ACC112 (cell line): Measurements from ENCODE around the gene NEK10.

ENCODE experiments used
- H2AFZ ChIP-seq: fragments of 200-600 bp; sonication (generic); one replicate; pipeline ENCODE4 v1.6.0; 2017; ENCODE audit warnings: antibody characterized with exemption, low read length; ENCODE audit not compliant: unreplicated experiment
- H3K27ac ChIP-seq: fragments of 200-600 bp; sonication (generic); 2 replicates; pipeline ENCODE4 v1.5.1; 2014; ENCODE audit warnings: low read depth, mild to moderate bottlenecking, antibody characterized with exemption, low read length, moderate library complexity
- H3K27me3 ChIP-seq: fragments of 200-600 bp; sonication (generic); 2 replicates; pipeline ENCODE4 v1.6.1; 2014; ENCODE audit warnings: mild to moderate bottlenecking, antibody characterized with exemption, low read length, moderate library complexity, mixed read lengths; ENCODE audit not compliant: insufficient read depth
- H3K36me3 ChIP-seq: fragments of 200-600 bp; sonication (generic); 2 replicates; pipeline ENCODE4 v1.6.1; 2016; ENCODE audit warnings: mild to moderate bottlenecking, antibody characterized with exemption, low read length, moderate library complexity, mixed read lengths; ENCODE audit not compliant: insufficient read depth
- H3K4me1 ChIP-seq: fragments of 200-600 bp; sonication (generic); one replicate; pipeline ENCODE4 v1.6.1; 2016; ENCODE audit warnings: low read length, mixed read lengths; ENCODE audit not compliant: insufficient read depth, unreplicated experiment, control insufficient read depth
- H3K4me3 ChIP-seq: fragments of 200-600 bp; sonication (generic); 2 replicates; pipeline ENCODE4 v1.5.1; 2014; ENCODE audit warnings: mild to moderate bottlenecking, low read depth, low read length
- H3K79me2 ChIP-seq: fragments of 200-600 bp; sonication (generic); one replicate; pipeline ENCODE4 v1.6.0; 2016; ENCODE audit warnings: low read length; ENCODE audit not compliant: control insufficient read depth, unreplicated experiment, insufficient read depth

NEK10 gene

DNA sequence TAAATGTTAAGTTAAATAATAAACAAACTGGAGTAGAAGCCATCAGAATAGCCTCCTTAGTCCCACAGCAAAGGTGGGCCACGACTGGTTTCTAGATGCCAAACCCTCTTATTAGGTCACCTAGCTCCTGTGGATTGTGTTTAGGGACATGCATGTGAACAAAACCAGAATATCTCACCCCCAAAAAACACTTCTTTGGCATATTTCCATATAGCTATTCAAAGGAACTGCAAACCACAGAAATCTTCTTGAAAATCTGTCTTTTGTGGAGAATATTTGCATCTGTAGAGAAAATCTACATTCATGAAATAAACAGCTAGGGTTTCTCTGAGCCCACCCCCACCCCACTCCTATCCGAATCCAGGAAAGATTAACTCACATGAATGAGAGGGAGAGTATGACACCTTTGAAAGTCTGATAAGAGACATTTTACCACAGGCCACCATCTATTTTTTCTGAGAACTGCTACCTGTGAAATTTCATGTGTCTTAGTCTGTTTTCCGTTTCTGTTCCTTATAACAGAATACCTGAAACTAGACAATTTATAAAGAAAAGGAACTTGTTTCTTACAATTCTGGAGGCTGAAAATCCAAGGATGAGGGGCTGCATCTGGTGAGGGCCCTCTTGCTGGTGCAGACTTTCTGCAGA is 159.4 kb downstream of the NEK10 start:
- Histone ChIP-seq H2AFZ (no peak overlapping the region), H3K4me3 (no peak overlapping the region), H3K36me3 (no peaks in the 10 kb centered on the region; the same call in 1 of the 2 replicates), H3K4me1 (no peaks in the 10 kb centered on the region), H3K27ac (no peak overlapping the region), H3K79me2 (no peaks in the 10 kb centered on the region), H3K27me3 (no peaks in the 10 kb centered on the region)

DNA sequence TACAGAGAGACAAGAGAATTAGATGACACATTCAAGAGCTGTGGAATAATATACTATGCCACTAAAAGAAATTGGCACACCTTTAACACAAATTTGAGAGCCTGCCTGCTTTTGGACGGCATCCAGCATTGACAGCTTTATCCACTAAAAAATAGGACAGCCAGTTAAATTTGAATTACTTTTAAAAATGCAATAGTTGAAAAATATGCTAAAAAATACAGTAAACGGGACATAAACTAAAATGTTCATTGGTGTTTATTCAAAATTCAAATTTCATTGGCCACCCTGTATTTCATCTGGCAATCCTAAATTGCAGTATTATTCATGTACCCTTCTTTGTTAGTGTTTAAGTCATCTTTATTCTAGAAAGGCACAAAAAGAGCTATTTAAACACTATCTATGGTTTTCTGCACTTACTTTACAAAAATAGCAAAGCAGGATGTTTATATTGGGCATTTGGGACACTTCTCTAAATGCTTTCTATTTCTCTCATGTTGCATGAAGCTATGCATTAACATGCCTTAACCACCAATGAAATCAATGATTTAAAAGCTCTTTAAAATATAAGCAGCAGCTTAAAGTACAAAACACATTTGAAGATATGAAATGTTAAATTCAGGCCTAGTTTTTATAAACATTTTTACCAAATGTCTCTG is 160.1 kb downstream of the NEK10 start:
- Histone ChIP-seq H2AFZ (no peak overlapping the region), H3K4me1 (no peaks in the 10 kb centered on the region), H3K27ac (no peak overlapping the region), H3K27me3 (no peaks in the 10 kb centered on the region), H3K36me3 (no peaks in the 10 kb centered on the region), H3K79me2 (no peaks in the 10 kb centered on the region), H3K4me3 (no peak overlapping the region)

- H3K27ac ChIP-seq, result no peak overlapping the region
- H3K79me2 ChIP-seq, result no peaks in the 10 kb centered on the region
- no peaks in the 10 kb centered on the region for H3K4me1 ChIP-seq
- H3K36me3 ChIP-seq, result no peaks in the 10 kb centered on the region
- H2AFZ ChIP-seq, result no peak overlapping the region
- H3K27me3 ChIP-seq, result no peaks in the 10 kb centered on the region
- no peak overlapping the region for H3K4me3 ChIP-seq
Measured at GRCh38 chr3:27202959-27203358, 166.2 kb downstream of the NEK10 start.

- H3K4me3 ChIP-seq, result no peak overlapping the region
- no peaks in the 10 kb centered on the region for H3K4me1 ChIP-seq
- H3K36me3 ChIP-seq, result no peaks in the 10 kb centered on the region
- H3K27ac ChIP-seq, result no peak overlapping the region
- no peaks in the 10 kb centered on the region for H3K27me3 ChIP-seq
- no peaks in the 10 kb centered on the region for H3K79me2 ChIP-seq
- no peak overlapping the region for H2AFZ ChIP-seq
Measured at GRCh38 chr3:27201492-27201891, 167.7 kb downstream of the NEK10 start.

GRCh38 chr3:27200721-27201489 is 168.3 kb downstream of the NEK10 start:
- Histone ChIP-seq H2AFZ (no peak overlapping the region), H3K27me3 (no peaks in the 10 kb centered on the region), H3K4me3 (no peak overlapping the region), H3K36me3 (no peaks in the 10 kb centered on the region), H3K27ac (no peak overlapping the region), H3K79me2 (no peaks in the 10 kb centered on the region), H3K4me1 (no peaks in the 10 kb centered on the region)

DNA sequence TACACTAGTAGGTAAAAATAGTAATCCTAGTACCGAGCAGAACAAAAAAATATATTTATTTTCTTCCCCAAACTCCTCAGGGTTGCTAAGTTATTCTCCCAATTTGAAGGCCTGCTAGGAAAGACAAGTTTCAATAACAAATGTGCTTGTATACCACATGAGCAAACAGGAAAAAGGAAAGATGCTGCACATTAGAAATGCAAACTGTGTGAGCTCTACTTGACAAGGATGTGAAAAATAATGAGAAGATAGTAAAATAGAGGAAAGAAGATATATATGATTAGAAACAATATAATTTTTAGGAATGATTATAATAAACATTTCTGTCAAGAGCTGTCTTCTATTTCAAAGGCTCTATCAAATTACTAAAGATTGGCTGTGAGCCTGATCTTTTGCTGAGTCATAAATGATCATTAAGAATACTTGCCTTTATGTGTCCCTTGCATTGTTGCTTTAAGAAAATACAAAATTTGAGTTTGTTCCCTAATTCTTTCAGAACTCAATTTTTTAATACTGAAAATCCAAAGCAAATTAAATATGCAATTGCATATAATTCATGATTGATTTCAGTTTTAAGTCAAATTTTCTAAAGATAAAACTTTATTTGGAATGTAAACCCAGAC is 174.2 kb downstream of the NEK10 start:
- Histone ChIP-seq H3K27ac (peak overlapping the region; percentile 64), H3K4me1 (peaks cover 17% of the 10 kb centered on the region), H3K36me3 (no peaks in the 10 kb centered on the region), H3K79me2 (no peaks in the 10 kb centered on the region), H3K4me3 (no peak overlapping the region), H3K27me3 (no peaks in the 10 kb centered on the region), H2AFZ (no peak overlapping the region)

GRCh38 chr3:27193056-27193455 is 176.1 kb downstream of the NEK10 start:
- no peaks in the 10 kb centered on the region for H3K79me2 ChIP-seq
- H3K4me1 ChIP-seq, result peaks cover 17% of the 10 kb centered on the region
- H3K4me3 ChIP-seq, result no peak overlapping the region
- H3K27ac ChIP-seq, result no peak overlapping the region
- no peak overlapping the region for H2AFZ ChIP-seq
- no peaks in the 10 kb centered on the region for H3K36me3 ChIP-seq
- no peaks in the 10 kb centered on the region for H3K27me3 ChIP-seq

GRCh38 chr3:27186013-27186412 is 183.2 kb downstream of the NEK10 start:
- H3K4me1 ChIP-seq, result no peaks in the 10 kb centered on the region
- H3K4me3 ChIP-seq, result no peak overlapping the region
- no peaks in the 10 kb centered on the region for H3K79me2 ChIP-seq
- H2AFZ ChIP-seq, result no peak overlapping the region
- no peaks in the 10 kb centered on the region for H3K27me3 ChIP-seq
- H3K27ac ChIP-seq, result no peak overlapping the region
- no peaks in the 10 kb centered on the region for H3K36me3 ChIP-seq

- Histone ChIP-seq H3K27ac (no peak overlapping the region), H3K4me3 (no peak overlapping the region), H3K36me3 (no peaks in the 10 kb centered on the region)
Measured at GRCh38 chr3:27185231-27185989, 183.8 kb downstream of the NEK10 start.

DNA sequence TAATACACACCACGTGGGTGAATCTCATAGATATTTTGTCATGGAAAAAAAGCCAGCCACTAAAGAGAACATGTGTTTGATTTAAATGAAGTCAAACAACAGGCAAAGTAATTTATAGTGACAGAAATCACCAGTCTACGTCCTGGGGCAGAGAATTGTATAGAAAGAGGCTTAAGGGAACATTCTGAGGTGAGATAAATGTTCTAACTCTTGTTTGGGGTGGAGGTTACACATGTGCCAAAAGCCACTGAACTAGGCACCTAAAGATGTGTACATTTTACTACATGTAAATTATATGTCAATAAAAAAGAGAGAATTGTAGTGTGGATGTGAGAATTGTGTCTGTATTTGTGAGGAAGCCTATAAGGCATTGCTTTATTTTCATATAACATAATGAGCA is 184.9 kb downstream of the NEK10 start:
- H3K4me1 ChIP-seq, result no peaks in the 10 kb centered on the region
- H3K27me3 ChIP-seq, result no peaks in the 10 kb centered on the region
- H3K4me3 ChIP-seq, result no peak overlapping the region
- H3K36me3 ChIP-seq, result no peaks in the 10 kb centered on the region
- H3K27ac ChIP-seq, result no peak overlapping the region
- H2AFZ ChIP-seq, result no peak overlapping the region
- no peaks in the 10 kb centered on the region for H3K79me2 ChIP-seq

More at GRCh38 chr3:27185231-27185989, 183.8 kb downstream of the NEK10 start:
- H3K4me1 ChIP-seq, result no peaks in the 10 kb centered on the region
- H3K79me2 ChIP-seq, result no peaks in the 10 kb centered on the region
- no peak overlapping the region for H2AFZ ChIP-seq
- no peaks in the 10 kb centered on the region for H3K27me3 ChIP-seq
